HG03095 (cell line): ENCODE results near the gene GPR17.

Experiments
- ATAC-seq: cut with Tn5 transposase; IDR thresholded peaks from one replicate; pipeline ENCODE4 v1.9.1; 2021; ENCODE audit warnings: moderate library complexity; ENCODE audit not compliant: unreplicated experiment

GPR17 gene

GRCh38 chr2:127628767-127629614 lies 17.0 kb upstream of the GPR17 start:
- ATAC-seq: no peak

DNA sequence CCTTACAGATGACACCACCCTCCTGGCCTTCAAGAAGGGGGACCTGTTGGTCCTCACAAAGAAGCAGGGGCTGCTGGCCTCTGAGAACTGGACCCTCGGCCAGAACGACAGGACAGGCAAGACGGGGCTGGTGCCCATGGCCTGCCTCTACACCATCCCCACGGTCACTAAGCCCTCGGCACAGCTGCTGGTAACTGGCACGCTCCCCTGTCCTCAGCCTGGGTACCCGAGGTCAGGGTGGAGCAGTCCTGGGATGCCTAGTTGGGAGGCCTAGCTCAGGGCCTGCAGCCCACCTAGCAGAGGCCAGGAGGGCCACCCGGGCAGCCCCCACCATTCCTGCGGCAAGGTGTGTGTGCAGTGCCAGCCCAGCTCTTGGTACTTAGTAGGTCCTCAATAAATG lies 16.3 kb upstream of the GPR17 start:
- ATAC-seq: no peak

DNA sequence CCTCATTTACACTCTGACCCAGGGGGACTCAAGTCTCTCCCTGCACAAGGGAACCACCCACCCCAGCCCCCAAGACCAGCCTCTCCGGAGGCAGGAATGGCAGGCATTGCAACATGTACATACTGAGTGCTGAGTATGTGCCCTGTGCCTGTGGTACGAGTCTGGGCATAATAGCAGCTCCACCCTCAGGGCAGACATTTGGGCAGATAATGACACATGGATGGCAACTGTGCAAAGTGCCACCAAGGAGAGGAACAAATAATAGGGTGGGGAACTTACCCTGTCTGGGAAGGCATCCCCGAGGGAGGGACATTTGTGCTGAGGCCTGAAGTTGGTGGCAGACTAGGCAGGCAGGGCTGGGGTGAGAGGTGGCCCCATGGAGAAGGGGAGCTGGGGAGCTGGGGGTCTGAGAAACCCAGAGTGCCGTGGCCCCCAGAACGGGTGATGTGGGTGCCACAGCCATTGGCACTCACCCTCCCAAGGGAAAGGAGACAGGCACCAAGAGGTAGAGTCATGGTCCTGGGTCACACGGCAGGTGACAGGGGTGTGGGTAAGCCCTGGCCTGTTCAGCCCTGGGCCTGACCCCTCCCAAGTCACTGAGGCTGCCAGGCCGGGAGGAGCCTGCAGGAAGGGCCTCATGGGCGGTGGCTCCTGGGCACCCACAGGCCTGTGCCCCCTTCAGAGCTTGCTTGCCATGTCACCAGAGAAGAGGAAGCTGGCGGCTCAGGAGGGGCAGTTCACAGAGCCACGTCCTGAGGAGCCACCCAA lies 15.7 kb upstream of the GPR17 start:
- no peak for ATAC-seq

- ATAC-seq: no peak
Measured at GRCh38 chr2:127630864-127631540, 15.0 kb upstream of the GPR17 start.

DNA sequence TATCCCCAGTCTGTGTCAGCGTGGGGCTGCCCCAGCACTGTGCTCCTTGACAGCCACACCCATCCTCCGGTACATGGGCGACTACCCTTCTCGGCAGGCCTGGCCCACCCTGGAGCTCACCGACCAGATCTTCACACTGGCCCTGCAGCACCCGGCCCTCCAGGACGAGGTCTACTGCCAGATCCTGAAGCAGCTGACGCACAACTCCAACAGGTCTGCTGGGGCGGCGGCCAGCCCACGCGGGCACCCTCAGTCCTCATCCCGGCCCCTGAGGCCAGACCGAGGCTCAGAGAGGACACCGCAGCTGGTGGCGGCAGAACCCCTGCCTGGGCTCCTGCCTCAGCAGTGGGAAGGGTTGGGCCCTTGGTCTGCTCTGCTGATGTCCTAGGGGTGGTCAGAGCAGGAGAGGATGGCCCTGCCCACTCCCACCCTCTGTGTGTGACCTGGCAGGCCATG lies 14.4 kb upstream of the GPR17 start:
- no peak for ATAC-seq

- ATAC-seq: no peak
Measured at GRCh38 chr2:127631997-127632581, 13.9 kb upstream of the GPR17 start.

DNA sequence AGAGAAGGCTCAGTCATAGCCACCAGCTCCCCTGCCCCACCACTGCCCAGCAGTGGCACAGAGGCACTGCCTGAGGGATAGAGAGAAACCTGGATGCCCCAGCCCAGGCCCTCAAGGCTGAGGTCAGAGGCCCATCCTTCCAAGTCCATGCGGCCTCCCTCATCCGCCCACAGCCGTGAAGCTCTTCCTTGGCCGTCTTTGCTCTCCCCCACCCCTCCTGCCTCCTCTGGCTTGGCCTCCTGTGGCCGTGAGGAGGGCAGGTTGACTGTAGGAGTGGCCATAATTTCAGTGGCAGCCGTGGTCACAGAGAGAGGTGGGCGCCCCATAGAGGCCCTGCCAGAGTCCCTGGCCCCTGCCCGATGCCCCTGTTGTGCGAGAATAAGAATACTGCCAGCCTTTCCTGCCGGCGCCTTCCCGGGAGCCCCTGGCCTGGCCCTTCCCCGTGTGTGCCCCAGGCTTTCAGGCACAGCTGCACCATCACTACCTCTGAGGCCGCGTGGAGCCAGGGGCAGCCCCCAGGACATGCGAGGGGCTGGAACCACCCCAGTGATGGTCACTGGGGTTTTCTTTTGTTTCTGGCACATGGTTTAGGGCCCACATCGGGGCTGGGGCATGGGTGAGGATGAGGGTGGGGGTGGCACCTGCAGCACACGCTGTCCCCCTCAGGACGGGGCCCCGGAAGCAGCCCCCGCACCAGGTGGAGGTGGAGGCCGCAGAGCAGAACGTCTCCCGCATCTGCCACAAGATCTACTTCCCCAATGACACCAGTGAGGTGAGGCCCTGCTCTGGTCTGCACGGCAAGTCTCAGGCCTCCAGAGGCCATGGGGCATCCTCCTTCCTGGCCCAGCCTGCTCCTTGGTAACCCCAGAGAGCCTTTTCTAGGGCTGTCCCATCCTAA lies 13.1 kb upstream of the GPR17 start:
- peak; percentile 75 for ATAC-seq

DNA sequence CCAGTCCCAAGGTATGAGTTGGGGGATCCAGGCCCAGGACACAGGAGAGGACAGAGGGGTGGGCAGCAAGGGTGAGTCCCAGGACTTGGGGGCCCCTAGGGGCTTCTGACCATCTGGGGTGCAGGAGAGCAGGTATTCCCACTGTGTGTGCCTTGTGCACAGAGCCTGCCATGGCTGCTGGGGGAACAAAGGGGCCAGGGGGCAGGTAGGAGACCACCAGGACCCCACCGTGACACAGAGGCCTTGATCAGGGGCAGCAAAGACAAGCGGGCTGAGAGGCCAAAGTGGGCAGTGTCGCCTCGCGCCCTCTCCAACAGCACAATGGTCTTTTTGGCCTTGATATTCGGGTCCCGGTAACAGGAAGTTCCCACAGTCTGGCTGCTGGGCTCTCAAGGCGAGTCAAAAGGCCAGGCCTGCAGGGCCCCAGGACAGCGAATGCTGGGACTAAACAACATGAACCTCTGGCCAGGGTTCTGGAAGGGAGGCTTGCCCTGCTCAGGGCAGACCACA lies 12.3 kb upstream of the GPR17 start:
- ATAC-seq: no peak

DNA sequence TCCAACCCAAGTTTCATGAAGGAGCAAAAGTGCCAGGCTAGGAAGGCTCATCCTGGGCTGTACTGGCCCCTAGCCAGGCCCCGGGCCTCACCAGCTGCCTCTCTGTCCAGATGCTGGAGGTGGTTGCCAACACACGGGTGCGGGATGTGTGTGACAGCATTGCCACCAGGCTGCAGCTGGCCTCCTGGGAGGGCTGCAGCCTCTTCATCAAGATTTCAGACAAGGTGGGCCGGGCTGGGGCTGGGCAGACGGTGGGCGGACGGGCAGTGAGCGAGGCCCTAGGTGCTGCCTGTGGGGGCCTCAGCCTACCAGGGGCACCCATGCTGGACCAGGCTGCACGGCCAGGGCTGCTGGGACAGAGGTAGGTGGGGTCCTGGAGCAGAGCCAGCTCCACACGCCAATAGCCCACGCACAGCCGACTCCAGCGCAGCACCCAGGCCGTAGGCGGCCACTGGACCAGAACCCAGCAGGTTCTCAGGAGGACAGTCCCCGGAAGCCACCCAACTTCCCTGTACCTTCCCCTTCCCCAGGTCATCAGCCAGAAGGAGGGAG lies 11.8 kb upstream of the GPR17 start:
- ATAC-seq: no peak

GRCh38 chr2:127634626-127635379 lies 11.2 kb upstream of the GPR17 start:
- no peak for ATAC-seq

- ATAC-seq: no peak
Measured at GRCh38 chr2:127635380-127636237, 10.3 kb upstream of the GPR17 start.

DNA sequence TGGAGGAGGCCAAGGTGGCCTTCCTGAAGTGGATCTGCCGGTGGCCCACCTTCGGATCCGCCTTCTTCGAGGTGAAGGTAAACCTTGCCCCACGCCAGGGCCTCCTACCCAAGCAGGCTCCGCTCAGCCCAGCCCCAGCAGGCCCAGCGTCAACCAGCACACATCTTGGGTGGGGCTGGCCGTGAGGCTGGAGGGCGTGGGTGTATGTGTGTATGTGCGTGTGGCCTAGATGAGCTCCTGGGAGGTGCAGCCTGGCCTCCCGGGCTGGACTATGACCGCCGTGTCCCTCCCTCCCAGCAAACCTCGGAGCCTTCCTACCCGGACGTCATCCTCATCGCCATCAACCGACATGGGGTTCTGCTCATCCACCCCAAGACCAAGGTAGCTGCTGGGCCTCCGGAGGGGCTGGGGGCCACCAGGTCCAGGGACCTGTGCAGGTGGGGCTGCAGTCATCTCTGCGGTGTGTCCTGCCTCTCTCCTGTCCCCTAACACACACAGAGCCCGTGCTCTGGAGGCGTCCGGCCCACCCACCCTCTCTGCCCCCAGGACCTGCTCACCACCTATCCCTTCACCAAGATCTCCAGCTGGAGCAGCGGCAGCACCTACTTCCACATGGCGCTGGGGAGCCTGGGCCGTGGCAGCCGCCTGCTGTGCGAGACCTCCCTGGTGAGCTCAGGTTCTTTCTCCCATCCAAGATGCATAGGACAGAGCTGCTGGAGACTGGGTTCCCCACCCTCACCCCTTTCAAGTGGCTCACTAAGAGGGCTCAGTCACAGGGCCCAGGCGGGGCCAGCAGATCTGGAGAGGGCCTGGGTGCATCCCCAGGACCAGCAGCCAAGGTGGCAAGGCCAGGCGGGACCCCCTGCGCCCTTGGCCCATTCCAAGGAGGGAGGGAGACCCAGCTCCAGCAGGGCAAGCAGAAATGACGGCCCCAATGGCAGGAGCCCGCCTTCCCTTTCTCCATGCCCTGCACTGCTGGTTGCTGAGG lies 9.4 kb upstream of the GPR17 start:
- no peak for ATAC-seq

DNA sequence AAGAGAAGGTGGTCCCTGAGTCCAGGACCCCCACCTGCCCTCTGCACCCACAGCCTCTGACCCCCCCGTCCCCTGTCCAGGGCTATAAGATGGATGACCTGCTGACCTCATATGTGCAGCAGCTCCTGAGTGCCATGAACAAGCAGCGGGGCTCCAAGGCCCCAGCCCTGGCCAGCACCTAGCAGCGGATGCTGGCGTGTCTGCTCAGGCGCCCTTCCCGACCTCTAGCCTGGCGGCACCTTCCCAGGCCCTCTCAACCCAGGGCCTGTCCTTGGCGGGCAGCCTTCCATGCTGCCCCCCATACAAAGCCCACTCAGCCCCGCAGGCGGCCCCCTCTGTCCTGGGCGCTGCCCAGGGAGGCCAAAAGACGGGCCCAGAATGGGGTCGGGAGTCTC lies 8.7 kb upstream of the GPR17 start:
- ATAC-seq: no peak

DNA sequence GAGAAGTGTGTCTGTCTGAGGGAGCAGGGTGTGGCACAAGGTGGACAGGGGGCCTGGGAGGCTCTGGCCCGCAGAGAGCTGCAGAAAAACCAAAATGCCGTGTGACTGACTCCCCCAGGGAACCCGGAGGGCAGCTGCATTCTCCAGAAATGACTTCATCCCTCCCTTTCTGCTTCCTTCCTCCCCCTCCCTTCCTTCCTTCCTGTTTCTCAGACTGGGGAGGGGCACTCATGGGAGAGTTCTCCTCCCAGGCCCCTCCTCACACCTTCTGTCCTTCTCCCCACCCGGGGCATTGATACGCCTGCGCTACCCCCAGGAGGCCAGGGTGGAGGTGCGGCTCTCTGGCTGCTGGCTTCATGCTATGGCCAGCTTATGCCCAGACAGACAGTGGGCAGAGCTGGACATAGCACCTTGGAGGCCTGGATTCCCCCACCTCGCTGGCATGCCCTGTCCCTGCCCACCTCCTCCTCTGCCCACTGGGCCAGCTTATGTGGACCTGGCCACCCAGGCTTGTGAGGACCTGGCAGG lies 8.2 kb upstream of the GPR17 start:
- no peak for ATAC-seq

DNA sequence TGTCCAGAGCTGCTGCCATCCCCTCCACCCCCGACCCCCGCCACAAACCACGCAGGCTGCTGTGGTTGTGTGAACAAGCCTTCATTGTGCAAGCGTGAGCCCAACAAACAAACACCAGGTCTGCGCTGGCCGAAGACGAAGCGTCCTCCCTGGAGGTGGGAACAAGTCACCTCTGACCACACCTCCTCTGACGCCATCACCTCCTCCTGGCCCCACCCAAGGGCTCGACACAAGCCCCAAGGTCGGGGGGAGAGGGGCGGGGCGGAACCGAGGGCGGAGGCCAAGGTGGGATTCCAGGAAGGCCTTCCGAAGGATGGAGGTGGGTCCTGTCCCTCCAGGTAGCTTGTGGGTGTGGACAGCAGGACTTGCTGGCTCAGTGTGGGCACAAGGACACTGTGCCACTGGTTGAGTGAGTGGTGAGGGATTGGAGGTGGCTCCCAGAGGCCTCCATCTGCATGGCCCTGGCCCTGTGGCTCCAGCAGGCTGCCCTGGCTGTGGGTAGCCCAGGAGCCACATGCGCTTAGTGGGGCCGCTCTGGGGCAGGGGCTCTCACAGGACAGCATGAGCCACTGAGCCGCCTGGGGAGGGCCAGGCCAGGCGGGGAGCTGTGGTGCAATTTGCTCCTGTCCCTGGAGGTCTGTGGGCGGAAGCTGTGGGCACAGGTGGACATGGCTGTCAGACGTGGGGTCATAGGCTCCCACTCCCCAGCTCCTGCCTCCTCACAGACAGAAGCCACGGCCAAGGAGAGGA lies 7.4 kb upstream of the GPR17 start:
- no peak for ATAC-seq

DNA sequence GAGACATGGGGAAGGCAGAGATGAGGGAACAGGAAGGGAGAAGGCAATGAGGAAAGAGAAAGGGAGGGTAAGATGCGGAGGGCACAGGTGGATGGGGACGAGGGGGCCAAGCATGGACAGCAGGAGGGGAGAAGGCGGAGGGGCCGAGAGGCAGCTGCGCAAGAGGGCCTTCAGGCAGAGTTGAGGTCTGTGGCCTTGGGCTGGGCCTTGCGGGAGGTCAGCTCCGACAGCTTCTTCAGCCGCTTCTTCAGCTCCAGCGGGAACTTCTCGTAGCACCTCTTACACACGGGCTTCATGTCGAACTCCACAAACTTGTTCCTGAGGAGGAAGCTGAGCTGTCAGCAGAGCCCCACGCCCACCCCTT lies 6.9 kb upstream of the GPR17 start:
- no peak for ATAC-seq
